PC-3 (cell line): ENCODE data around the gene KRTAP5-3.

ENCODE experiments used
- CTCF ChIP-seq: fragments of 300-600 bp; sonication (generic); conservative IDR thresholded peaks from 2 replicates; pipeline ENCODE4 v1.5.1; 2017; ENCODE audit warnings: antibody characterized with exemption, low read depth, mild to moderate bottlenecking, low read length
- EZH2 ChIP-seq: fragments of 300-600 bp; sonication (generic); IDR thresholded peaks from one replicate; pipeline ENCODE4 v1.6.1; 2017; ENCODE audit warnings: antibody characterized with exemption, mild to moderate bottlenecking, low read length; ENCODE audit not compliant: unreplicated experiment
- EZH2phosphoT487 ChIP-seq: fragments of 300-600 bp; sonication (generic); IDR thresholded peaks from 2 replicates; pipeline ENCODE4 v1.6.1; 2018; ENCODE audit warnings: mild to moderate bottlenecking, antibody characterized with exemption, low read length, borderline replicate concordance

GRCh38 chr11:1653541-1654387 lies 45.5 kb upstream of the KRTAP5-3 start:
- TF ChIP-seq CTCF, result no peak
- no peak for TF ChIP-seq EZH2
- TF ChIP-seq EZH2phosphoT487, result no peak
